C4-2B (cell line): Measurements from ENCODE around the gene LRPAP1.

Experiments used
- H3K27ac ChIP-seq: fragments of 450-650 bp; 2 replicates; pipeline ENCODE4 v1.5.1; 2017
- CTCF ChIP-seq: fragments of 450-650 bp; conservative IDR thresholded peaks from 2 replicates; pipeline ENCODE4 v1.5.1; 2017; ENCODE audit warnings: mild to moderate bottlenecking
- ZFX ChIP-seq: fragments of 450-650 bp; IDR thresholded peaks from 2 replicates; pipeline ENCODE4 v1.6.1; 2017

LRPAP1 gene

GRCh38 chr4:3532751-3533422 is 665 bp upstream of the LRPAP1 start:
- peak overlapping the region; percentile 82; the same call in 1 of the 2 replicates for H3K27ac ChIP-seq
- no peak for TF ChIP-seq CTCF
- no peak for TF ChIP-seq ZFX

- peak overlapping the region; percentile 82 for H3K27ac ChIP-seq
- TF ChIP-seq CTCF (no peak), ZFX (no peak)
Observed at GRCh38 chr4:3531318-3531878, 824 bp downstream of the LRPAP1 start.

DNA sequence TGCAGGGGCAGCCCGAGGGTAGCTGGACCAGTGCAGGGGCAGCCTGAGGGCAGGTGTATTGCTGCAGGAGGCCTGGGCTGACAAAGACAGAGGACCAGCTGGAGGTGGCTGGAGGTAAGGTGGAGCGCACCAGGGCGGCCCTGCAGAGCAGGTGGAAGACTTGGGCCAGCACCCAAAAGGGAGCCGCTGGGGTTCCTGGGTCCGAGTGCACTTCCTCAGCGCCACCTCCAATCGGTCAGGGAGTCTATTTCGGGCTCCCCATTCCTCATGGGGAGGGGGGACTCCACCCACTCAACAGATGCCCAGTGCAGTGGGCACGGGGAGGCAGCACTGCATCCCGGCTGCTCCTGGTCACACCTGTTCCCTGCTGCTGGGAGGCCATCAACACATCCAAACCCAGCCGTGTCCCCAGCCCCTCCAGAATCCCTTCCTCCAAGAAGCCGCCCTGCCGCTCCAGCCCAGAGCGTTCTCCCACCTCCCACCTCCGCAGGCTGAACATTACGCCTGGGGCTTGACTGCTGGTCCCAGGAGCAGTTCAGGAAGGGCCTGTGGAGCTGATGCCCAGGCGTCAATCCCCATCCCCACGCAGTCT is 1.5 kb downstream of the LRPAP1 start:
- TF ChIP-seq ZFX: no peak
- peak overlapping the region; percentile 82; the same call in 1 of the 2 replicates for H3K27ac ChIP-seq

DNA sequence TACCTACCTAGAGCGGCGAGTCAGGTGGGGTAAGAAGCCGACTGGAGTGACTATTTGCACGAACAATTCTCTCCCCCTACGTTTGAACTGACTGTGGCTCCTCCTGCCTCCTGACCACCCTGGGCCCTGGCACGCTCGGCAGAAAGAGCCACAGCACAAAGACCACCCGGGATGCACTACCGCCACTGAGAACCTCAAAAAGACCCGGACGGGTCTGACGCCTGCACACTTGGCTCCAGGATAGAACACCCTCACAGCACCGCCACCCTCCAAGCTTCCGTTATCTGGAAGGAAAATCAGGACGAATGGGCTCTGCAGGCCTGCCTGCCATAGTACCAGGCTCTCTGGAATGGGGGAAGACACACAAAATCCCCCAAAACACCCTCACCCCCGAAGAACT is 2.2 kb downstream of the LRPAP1 start:
- no peak for TF ChIP-seq ZFX
- no peak for TF ChIP-seq CTCF
- H3K27ac ChIP-seq: no peak overlapping the region

GRCh38 chr4:3529363-3529762 is 2.9 kb downstream of the LRPAP1 start:
- TF ChIP-seq ZFX (no peak), CTCF (no peak)
- no peak overlapping the region for H3K27ac ChIP-seq

- no peak overlapping the region for H3K27ac ChIP-seq
- no peak for TF ChIP-seq CTCF
- no peak for TF ChIP-seq ZFX
Observed at GRCh38 chr4:3527914-3528876, 4.0 kb downstream of the LRPAP1 start.

- H3K27ac ChIP-seq: no peak overlapping the region
Observed at GRCh38 chr4:3527101-3527913, 4.9 kb downstream of the LRPAP1 start.

More at GRCh38 chr4:3527101-3527913, 4.9 kb downstream of the LRPAP1 start:
- TF ChIP-seq ZFX (no peak), CTCF (no peak)
